Measurements from ENCODE around the gene MORN1.

Gene MORN1

DNA sequence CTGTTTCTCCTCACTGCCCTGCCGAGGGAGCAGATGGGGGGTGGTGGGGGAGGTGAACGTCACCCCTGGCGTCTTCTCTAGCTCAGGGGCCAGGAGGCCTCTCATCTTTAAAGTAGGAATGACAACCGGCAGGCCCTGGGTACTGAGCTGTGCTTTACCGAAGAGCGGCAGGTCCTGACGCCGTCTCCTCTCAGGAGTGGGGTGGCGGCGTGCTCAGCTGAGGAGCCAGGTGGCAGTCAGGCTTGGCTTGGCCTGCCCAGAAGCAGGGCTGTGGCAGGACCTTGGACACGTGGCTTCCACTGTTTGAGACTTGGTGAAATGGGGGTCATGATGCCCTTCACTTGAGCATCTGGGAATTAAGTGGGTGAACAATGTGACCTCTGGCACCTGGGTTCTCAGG, 3.4 kb upstream of the MORN1 start:
- Mint-ChIP-seq H3K36me3 (ENCODE audit: low read depth) (peaks cover 75% of the 10 kb centered on the region), H3K9me3 (no peaks in the 10 kb centered on the region), H3K4me3 (no peak overlapping the region), H3K27ac (peak overlapping the region; percentile 8), H3K27me3 (no peaks in the 10 kb centered on the region), H3K4me1 (ENCODE audit: low read depth) (peaks cover 46% of the 10 kb centered on the region)
- intact Hi-C loops (cut with micrococcal nuclease), result no loop called here

DNA sequence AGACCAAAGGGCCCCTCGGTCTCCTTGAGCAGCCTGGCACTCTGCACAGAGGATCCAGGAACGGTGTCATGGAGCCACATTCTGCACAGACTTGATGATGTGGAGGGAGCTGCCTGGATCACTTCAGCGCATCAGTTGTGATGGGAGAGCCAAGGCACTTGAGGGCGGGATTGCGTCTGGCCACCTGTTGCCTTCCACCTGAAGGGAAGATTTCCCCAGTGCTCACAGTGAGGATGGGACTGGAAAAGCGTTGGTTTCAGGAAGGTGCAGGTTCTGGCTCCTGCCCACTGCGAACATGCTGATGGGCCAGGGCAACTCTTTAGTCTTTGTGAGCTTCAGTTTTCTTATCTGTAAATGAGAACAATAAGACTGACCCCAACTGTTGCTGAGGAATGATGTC, 2.9 kb upstream of the MORN1 start:
- intact Hi-C loops (cut with micrococcal nuclease), result no loop called here
- Mint-ChIP-seq H3K4me1 (ENCODE audit: low read depth) (peaks cover 48% of the 10 kb centered on the region), H3K36me3 (ENCODE audit: low read depth) (peaks cover 70% of the 10 kb centered on the region), H3K27ac (peak overlapping the region; percentile 8), H3K4me3 (no peak overlapping the region), H3K27me3 (no peaks in the 10 kb centered on the region), H3K9me3 (no peaks in the 10 kb centered on the region)

DNA sequence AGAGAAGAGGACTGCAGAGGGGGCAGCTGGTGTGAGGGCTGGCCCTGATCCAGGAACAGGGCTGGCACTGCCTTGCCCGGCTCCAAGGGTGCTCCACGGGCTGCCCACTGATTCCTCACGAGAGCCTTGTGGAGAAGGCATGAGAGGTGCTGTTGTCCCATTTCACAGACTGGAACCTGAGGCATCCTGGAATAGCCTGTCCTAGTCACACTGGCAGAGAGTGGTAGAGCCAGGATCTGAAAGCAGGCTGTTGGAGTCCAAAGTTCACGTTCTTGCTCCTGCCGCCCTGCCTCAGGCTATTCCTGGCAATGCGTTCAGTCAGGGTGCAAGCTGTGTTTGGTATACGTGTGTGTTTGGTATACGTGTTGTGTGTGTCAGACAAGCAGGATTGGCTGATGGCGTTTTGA, 2.1 kb upstream of the MORN1 start:
- Mint-ChIP-seq H3K4me3 (peak overlapping the region; percentile 73), H3K27ac (peak overlapping the region; percentile 65), H3K36me3 (ENCODE audit: low read depth) (peaks cover 65% of the 10 kb centered on the region), H3K4me1 (ENCODE audit: low read depth) (peaks cover 48% of the 10 kb centered on the region), H3K9me3 (no peaks in the 10 kb centered on the region), H3K27me3 (no peaks in the 10 kb centered on the region)
- intact Hi-C loops (cut with micrococcal nuclease), result no loop called here

DNA sequence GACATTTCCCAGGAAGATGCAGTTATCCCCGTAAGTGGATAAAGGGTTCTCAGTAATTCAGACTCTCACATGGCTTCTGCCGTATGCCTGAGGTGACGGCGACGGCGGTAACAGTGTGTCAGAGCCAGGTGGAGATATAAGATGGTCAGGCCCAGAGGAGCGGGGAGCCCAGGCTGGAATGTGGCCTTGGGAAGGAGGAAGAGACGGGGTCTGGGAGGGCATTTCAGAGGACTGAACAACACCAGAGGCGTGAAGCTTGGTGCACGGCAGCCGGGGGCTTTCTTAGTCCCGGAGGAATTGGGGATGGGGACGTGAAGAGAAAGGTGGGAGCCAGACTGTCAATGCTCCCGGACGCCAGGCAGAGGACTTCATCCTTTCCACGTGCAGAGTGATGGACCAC, 1.3 kb upstream of the MORN1 start:
- Mint-ChIP-seq H3K9me3 (no peaks in the 10 kb centered on the region), H3K4me1 (ENCODE audit: low read depth) (peaks cover 48% of the 10 kb centered on the region), H3K27me3 (no peaks in the 10 kb centered on the region), H3K27ac (peak overlapping the region; percentile 65), H3K4me3 (peak overlapping the region; percentile 73), H3K36me3 (ENCODE audit: low read depth) (peaks cover 65% of the 10 kb centered on the region)
- intact Hi-C loops (cut with micrococcal nuclease), result no loop called here

DNA sequence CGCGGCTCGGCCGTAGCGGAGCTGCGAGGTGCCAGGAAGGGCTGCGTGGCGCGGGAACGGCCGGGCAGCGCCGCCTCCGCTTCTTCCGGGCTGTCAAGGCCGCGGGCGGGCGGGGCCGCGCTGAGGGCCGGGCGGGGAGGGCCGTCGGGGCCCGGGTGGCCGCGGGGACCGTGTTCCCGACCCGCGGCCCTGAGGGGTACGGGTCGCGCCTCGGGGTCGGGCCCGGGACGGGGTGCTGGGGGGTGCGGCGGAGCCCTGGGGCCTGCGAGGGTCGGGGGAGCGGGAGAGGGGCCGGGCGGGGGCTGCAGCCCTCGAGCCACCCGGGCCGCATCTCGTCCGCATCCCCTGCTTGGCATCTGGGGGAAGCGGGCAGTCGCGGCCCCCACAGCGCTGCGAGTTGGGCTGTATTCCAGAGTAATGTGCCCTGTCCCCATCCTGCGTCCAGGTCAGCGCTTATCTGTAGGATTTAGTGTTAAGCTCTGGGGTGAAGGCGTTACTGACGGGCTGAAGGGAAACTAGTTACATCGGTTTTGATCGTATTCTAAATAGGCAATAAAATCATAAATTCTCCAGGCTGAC, 666 bp upstream of the MORN1 start:
- peaks cover 48% of the 10 kb centered on the region for H3K4me1 Mint-ChIP-seq (ENCODE audit: low read depth)
- no peaks in the 10 kb centered on the region for H3K9me3 Mint-ChIP-seq
- H3K27me3 Mint-ChIP-seq, result no peaks in the 10 kb centered on the region
- peaks cover 63% of the 10 kb centered on the region for H3K36me3 Mint-ChIP-seq (ENCODE audit: low read depth)
- peak overlapping the region; percentile 65 for H3K27ac Mint-ChIP-seq
- H3K4me3 Mint-ChIP-seq, result peak overlapping the region; percentile 81
- intact Hi-C loops (cut with micrococcal nuclease), result no loop called here

DNA sequence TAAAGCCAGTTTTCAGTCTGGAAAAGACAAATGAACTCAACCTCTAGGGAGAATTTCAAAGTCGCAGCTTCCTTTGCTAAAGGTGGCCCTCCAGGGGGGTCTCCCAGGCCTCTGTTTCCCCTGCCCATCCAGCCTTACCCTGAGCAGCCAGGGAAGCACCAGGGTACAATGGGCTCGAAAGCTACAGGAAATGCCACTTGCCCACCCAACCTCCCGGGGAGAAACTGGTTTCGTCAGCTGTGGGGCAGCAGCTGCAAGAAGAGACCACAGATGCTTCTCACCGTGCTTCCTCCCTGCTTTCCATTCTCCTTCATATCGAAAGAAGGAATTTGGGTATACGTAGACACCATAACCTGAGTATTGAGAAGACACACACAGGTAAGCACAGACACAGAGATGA, 1.7 kb downstream of the MORN1 start:
- intact Hi-C loops (cut with micrococcal nuclease), result no loop called here
- Mint-ChIP-seq H3K4me1 (ENCODE audit: low read depth) (peaks cover 37% of the 10 kb centered on the region), H3K36me3 (ENCODE audit: low read depth) (peaks cover 44% of the 10 kb centered on the region), H3K27ac (peak overlapping the region; percentile 65), H3K27me3 (no peaks in the 10 kb centered on the region), H3K9me3 (no peaks in the 10 kb centered on the region), H3K4me3 (peak overlapping the region; percentile 81)

DNA sequence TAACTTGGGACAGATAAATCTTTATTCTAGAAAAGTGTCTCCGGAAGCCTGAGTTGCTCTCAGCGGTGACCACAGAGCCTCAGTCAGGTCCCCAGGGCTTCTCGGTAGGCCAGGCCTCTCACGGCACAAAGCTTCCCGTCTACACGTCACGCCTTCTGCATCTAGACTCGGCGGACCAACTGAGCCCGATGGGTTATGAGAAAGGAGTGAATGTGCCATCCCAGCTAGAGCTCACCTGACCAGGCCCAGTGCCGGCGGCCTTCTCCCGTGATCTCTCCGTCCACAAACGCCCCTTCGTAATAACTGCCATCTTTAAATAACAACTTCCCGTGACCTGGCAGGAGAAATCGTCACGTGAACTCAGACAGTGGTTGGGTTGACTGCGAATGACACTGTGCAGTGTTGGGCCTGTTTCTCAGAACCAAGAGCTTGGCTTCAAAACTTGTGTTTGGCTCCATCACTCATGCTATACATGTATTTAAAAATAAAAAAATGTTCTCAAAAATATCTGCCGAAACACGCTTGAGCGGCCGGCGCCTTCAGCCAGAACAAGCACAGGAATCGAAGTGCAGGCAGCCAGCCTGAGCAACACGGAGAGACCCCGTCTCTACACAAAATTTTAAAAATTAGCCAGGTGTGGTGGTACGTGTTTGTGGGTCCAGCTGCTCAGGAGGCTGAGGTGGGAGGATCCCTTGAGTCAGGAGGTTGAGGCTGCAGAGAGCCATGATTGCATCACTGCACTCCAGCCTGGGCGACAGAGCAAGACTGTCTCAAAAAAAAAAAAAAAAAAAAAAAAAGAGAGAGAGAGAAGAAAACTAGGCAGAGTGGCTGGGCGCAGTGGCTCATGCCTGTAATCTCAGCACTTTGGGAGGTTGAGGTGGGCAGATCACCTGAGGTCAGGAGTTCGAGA, 3.1 kb downstream of the MORN1 start:
- peaks cover 30% of the 10 kb centered on the region for H3K36me3 Mint-ChIP-seq (ENCODE audit: low read depth)
- H3K4me3 Mint-ChIP-seq, result no peak overlapping the region
- intact Hi-C loops (cut with micrococcal nuclease), result no loop called here
- H3K4me1 Mint-ChIP-seq (ENCODE audit: low read depth), result peaks cover 23% of the 10 kb centered on the region
- no peaks in the 10 kb centered on the region for H3K9me3 Mint-ChIP-seq
- H3K27me3 Mint-ChIP-seq, result no peaks in the 10 kb centered on the region
- H3K27ac Mint-ChIP-seq, result peak overlapping the region; percentile 23

DNA sequence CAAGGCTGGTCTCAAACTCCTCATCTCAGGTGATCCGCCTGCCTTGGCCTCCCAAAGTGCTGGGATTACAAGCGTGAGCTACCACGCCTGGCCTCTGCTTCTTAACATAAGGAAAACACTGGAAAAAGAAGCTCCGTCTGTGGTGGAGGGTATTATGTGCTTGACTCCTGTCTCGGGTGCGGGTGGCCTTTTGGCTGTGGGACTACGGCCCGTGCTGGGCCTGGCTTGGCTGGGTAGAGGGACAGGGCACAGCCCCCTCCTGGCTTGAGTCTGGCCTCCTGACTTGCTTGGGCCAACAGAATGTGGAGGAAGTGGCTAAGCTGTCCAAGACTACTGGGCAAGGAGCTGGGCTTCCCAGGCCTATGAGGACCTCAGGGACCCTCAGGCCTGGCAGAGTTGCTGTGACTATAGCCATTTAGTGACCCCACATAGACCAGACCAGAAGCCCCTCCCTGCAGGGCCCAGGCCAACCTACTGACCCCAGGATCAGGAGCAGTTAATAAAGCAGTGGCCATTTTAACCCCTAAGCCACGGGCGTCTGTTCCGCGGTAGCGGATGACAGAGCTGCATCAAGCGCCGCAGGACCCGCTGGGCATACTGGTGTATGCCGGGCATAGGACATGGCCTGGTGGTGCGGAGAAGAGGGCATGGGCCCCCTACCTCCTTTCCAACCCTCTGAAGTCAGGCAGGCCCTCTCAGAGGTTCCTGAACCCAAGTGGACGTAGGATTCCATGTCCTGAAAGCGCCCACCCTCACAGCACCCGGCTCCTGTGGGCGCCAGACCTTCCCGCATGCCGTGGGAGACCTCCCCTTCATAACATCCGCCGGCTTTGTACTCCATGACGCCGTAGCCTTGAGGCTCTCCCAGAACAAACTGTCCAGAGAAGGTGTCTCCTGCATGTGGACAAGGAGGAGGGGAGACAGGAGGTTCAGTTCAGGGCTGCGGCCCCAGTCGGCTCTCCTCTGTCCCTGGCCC, 4.4 kb downstream of the MORN1 start:
- intact Hi-C loops (cut with micrococcal nuclease), result no loop called here
- no peaks in the 10 kb centered on the region for H3K27me3 Mint-ChIP-seq
- no peak overlapping the region for H3K4me3 Mint-ChIP-seq
- peaks cover 20% of the 10 kb centered on the region for H3K4me1 Mint-ChIP-seq (ENCODE audit: low read depth)
- peaks cover 20% of the 10 kb centered on the region for H3K36me3 Mint-ChIP-seq (ENCODE audit: low read depth)
- H3K27ac Mint-ChIP-seq, result no peak overlapping the region
- H3K9me3 Mint-ChIP-seq, result no peaks in the 10 kb centered on the region

DNA sequence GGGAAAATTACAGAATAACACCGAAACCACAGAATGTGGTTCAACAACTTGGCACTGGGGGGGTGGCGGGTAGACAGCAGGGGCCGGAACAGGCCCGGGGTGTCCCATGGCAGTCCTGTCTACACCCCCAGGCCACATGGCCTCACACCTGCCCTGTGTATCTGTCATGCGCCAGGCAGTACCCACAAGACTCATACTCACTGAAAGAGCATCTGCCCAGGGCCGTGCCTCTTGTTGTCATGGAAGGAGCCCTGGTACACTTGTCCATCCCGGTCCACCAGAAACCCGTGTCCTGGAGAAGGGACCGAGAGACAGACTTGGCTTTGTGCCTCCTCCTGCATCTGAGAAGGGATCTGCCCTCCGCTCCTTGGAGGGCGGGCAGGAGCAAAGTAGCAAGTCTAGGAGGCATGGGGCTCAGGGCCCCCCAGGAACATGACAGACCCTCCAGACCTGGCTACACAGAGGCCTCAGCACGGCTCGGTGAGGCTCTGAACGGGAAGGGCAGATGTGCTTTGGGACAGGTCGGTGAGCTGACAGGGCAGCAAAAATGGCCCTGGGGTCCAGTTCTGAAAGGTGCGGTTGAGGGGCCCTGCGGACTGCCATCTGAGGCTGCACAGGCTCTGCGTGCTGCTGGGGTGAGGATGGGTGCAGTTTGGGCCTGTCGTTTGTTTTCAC, 5.6 kb downstream of the MORN1 start:
- H3K4me3 Mint-ChIP-seq, result no peak overlapping the region
- no peak overlapping the region for H3K27ac Mint-ChIP-seq
- no peaks in the 10 kb centered on the region for H3K9me3 Mint-ChIP-seq
- intact Hi-C loops (cut with micrococcal nuclease), result no loop called here
- H3K27me3 Mint-ChIP-seq, result no peaks in the 10 kb centered on the region
- peaks cover 22% of the 10 kb centered on the region for H3K4me1 Mint-ChIP-seq (ENCODE audit: low read depth)
- H3K36me3 Mint-ChIP-seq (ENCODE audit: low read depth), result peaks cover 20% of the 10 kb centered on the region

DNA sequence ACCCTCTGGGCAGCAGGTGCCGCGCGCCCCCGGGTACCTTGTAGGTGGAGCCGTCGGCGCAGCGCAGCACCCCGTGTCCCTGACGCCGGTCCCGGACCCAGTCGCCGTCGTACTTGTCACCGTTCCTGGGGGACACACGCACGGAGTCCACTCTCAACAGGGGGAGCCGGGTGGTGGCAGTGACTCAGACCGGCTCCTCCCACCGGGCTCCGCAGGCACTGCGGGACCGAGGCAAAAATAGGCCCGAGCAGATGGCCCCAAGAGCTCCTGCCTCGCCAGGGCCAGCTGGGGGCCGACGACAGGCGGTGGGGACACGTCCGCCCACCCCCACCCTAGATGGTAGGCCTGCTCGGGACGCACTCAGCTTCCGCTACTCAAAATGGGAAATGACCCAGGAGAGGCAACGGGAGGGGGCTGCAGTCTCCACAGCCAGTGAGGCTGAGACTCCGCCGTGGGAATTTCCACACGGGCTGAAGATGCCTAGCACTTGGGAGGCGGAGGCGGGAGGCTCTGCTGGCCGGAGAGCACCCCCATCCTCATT, 6.3 kb downstream of the MORN1 start:
- Mint-ChIP-seq H3K4me3 (no peak overlapping the region), H3K27ac (no peak overlapping the region), H3K4me1 (ENCODE audit: low read depth) (peaks cover 16% of the 10 kb centered on the region), H3K9me3 (no peaks in the 10 kb centered on the region), H3K27me3 (no peaks in the 10 kb centered on the region), H3K36me3 (ENCODE audit: low read depth) (peaks cover 20% of the 10 kb centered on the region)
- intact Hi-C loops (cut with micrococcal nuclease), result no loop called here

DNA sequence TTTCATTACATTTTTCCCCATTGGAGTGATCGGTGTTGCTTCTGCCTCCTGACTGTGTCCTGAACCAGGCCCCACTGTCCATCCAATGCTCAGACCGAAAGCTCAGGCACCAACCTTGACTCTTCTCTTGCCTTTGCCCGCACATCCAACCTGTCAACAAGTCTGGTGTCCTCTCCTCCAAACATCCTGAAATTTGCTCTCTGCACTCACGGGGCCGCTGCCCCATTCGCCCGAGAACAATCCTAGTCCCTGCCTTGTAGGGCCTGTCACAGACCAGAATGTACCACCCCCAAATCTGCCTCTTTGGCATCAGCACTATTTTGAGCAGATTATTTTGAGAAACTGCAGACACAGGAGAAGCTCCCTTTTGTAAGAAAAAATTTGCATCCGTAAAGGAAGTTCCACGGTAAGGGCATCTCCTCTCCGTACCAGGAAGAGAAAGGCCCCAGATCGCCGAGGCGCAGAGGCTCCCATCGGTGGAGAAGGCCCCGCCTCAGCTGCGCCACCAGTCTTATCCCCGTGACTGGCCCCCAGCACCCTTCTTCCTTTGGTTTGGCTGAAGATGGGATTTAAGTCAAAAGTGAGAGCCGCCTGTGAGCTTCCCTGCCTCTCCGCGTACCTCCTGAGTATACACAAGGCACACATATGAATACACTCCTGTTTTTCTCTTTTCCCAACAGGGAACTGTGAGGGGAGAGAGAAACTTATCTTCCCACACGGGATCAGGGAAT, 7.1 kb downstream of the MORN1 start:
- intact Hi-C loops (cut with micrococcal nuclease), result no loop called here

DNA sequence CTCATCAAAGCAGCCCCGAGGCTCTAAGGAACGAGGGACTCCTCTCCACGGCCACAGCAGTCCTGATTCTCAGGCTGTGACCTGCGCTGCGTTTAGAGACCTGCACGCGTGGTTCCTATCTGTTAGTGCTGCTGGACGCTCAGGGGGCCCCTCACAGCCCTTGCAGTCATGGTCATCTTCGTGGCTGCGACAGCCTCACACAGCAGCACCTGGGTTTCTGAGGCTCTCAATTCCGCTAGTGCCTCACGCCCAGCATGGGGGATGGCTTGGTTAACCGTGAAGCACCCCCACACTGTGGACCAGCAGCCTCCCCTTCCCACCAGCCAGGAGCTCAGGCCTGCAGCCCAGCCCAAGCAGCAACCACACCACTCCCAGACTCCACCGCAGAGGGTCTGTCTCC, 7.8 kb downstream of the MORN1 start:
- no peaks in the 10 kb centered on the region for H3K27me3 Mint-ChIP-seq
- H3K36me3 Mint-ChIP-seq (ENCODE audit: low read depth), result peaks cover 19% of the 10 kb centered on the region
- intact Hi-C loops (cut with micrococcal nuclease), result no loop called here
- H3K4me3 Mint-ChIP-seq, result no peak overlapping the region
- H3K9me3 Mint-ChIP-seq, result no peaks in the 10 kb centered on the region
- H3K27ac Mint-ChIP-seq, result peak overlapping the region; percentile 2
- H3K4me1 Mint-ChIP-seq (ENCODE audit: low read depth), result peaks cover 25% of the 10 kb centered on the region

More for the DNA sequence above, 7.1 kb downstream of the MORN1 start:
- Mint-ChIP-seq H3K27ac (peak overlapping the region; percentile 2), H3K4me3 (no peak overlapping the region), H3K27me3 (no peaks in the 10 kb centered on the region), H3K9me3 (no peaks in the 10 kb centered on the region), H3K4me1 (ENCODE audit: low read depth) (peaks cover 19% of the 10 kb centered on the region), H3K36me3 (ENCODE audit: low read depth) (peaks cover 20% of the 10 kb centered on the region)
